HCT116 (cell line): Measurements from ENCODE around the gene RAB21. TPM values are rescaled to one million over a fixed set of nuclear protein-coding genes. Genes with fewer than 3 reads are reported as not detected.

ENCODE experiments used
- ATAC-seq: fragments of 200-7000 bp; cut with Tn5 transposase; 2 replicates; pipeline ENCODE4 v1.9.1; 2020; ENCODE audit warnings: mild to moderate bottlenecking, moderate library complexity
- BruUV-seq: library from RNA; stranded (reverse); fragments of 400-500 nt; replicated peaks from 2 replicates; lab custom pipeline; 2021; lab: Mats Ljungman, UMichigan
- CTCF ChIA-PET: fragments of 300-600 bp; sonication (Branson Sonifier 250); formaldehyde crosslinking; loops from one replicate; lab custom pipeline; 2021; ENCODE audit warnings: antibody characterized with exemption; lab: Charles Lee
- POLR2A ChIA-PET: fragments of 300-600, 350-600 bp; sonication (Branson Sonifier 250); formaldehyde crosslinking; loops from one replicate; lab custom pipeline; 2021; ENCODE audit warnings: antibody characterized with exemption; lab: Charles Lee
- RAD21 ChIA-PET, 2 experiments: fragments of 300-600 bp; sonication (Branson Sonifier 250); formaldehyde crosslinking; loops; one replicate each; lab custom pipeline; 2023; ENCODE audit warnings: low total read pairs in 2 of 2; ENCODE audit not compliant: uncharacterized antibody in 2 of 2, unreplicated experiment in 2 of 2, low non-redundant PET in 1 of 2; lab: Charles Lee
- DNase-seq: peaks from one replicate; pipeline ENCODE4 v3.0.0-alpha.2; 2010; ENCODE audit warnings: low read depth, low spot score
- H2AFZ ChIP-seq: fragments of 200-600 bp; shearing (Covaris generic), sonication (generic); 2 replicates; pipeline ENCODE4 v1.6.1; 2017; ENCODE audit warnings: low read depth, mixed run types, mixed read lengths, antibody characterized with exemption, low read length; ENCODE audit not compliant: poor library complexity, severe bottlenecking
- H3K27ac ChIP-seq: 2 replicates; pipeline ENCODE4 v1.5.1; 2012; ENCODE audit warnings: low read depth, low read length
- H3K27me3 ChIP-seq: fragments of 200-600 bp; sonication (generic); 2 replicates; pipeline ENCODE4 v1.6.1; 2016; ENCODE audit warnings: mixed run types, low read length, mixed read lengths; ENCODE audit not compliant: insufficient read depth
- H3K36me3 ChIP-seq, 2 experiments: fragments of 200-500 bp in 1 of 2; fragments of 200-600 bp in 1 of 2; sonication (Bioruptor generic) in 1 of 2; sonication (generic) in 1 of 2; 2 replicates each; pipeline versions ENCODE4 v1.5.1 to v1.6.1; 2014 to 2016; ENCODE audit warnings: low read length in 2 of 2, inconsistent platforms in 1 of 2, mixed read lengths in 1 of 2, mixed run types in 1 of 2; ENCODE audit not compliant: insufficient read depth in 2 of 2, control insufficient read depth in 1 of 2
- H3K4me1 ChIP-seq, 2 experiments: fragments of 200-600 bp in 1 of 2; sonication (generic) in 1 of 2; 2 replicates each; pipeline versions ENCODE4 v1.5.1 to v1.6.1; 2012 to 2017; ENCODE audit warnings: low read length in 2 of 2, inconsistent platforms in 1 of 2, mild to moderate bottlenecking in 1 of 2, mixed read lengths in 1 of 2, mixed run types in 1 of 2, moderate library complexity in 1 of 2; ENCODE audit not compliant: insufficient read depth in 2 of 2, control insufficient read depth in 1 of 2
- H3K4me2 ChIP-seq: fragments of 200-600 bp; sonication (generic); 2 replicates; pipeline ENCODE4 v1.6.1; 2017; ENCODE audit warnings: mixed run types, low read length, mixed read lengths
- H3K4me3 ChIP-seq, 2 experiments: fragments of 200-600 bp in 1 of 2; sonication (generic) in 1 of 2; replicated peaks in 1 of 2; 2 replicates each; pipeline ENCODE4 v1.5.1; 2011 to 2016; ENCODE audit warnings: low read length in 2 of 2, control low read depth in 1 of 2, low read depth in 1 of 2, mild to moderate bottlenecking in 1 of 2, mixed read lengths in 1 of 2, mixed run types in 1 of 2
- H3K79me2 ChIP-seq: fragments of 200-600 bp; sonication (generic); 2 replicates; pipeline ENCODE4 v1.6.1; 2017; ENCODE audit warnings: mild to moderate bottlenecking, mixed run types, low read length, moderate library complexity, mixed read lengths; ENCODE audit not compliant: insufficient read depth
- H3K9ac ChIP-seq: fragments of 200-600 bp; sonication (generic); 2 replicates; pipeline ENCODE4 v1.6.1; 2016; ENCODE audit warnings: low read length, mixed read lengths
- H3K9me2 ChIP-seq: fragments of 200-600 bp; sonication (generic), shearing (Covaris generic); 2 replicates; pipeline ENCODE4 v1.6.1; 2017; ENCODE audit warnings: mixed run types, mild to moderate bottlenecking, moderate library complexity; ENCODE audit not compliant: insufficient read depth
- H3K9me3 ChIP-seq, 2 experiments: fragments of 200-500 bp in 1 of 2; fragments of 200-600 bp in 1 of 2; sonication (Bioruptor generic) in 1 of 2; sonication (generic) in 1 of 2; 2 replicates each; pipeline ENCODE4 v1.6.1; 2014 to 2017; ENCODE audit warnings: low read length in 2 of 2, mixed read lengths in 2 of 2, inconsistent platforms in 1 of 2, low read depth in 1 of 2, mild to moderate bottlenecking in 1 of 2, mixed run types in 1 of 2, moderate library complexity in 1 of 2; ENCODE audit not compliant: control insufficient read depth in 1 of 2, insufficient read depth in 1 of 2
- H4K20me1 ChIP-seq: fragments of 200-600 bp; sonication (generic), shearing (Covaris generic); 2 replicates; pipeline ENCODE4 v1.6.1; 2017; ENCODE audit warnings: mixed run types, mild to moderate bottlenecking, moderate library complexity; ENCODE audit not compliant: insufficient read depth
- ATF3 ChIP-seq: IDR thresholded peaks from 2 replicates; pipeline ENCODE4 v1.6.1; 2012
- MAX ChIP-seq: IDR thresholded peaks from 2 replicates; pipeline ENCODE4 v1.6.1; 2012
- POLR2A ChIP-seq: IDR thresholded peaks from 2 replicates; pipeline ENCODE4 v1.7.0; 2011; ENCODE audit warnings: borderline replicate concordance; ENCODE audit not compliant: insufficient read depth, insufficient read length; ENCODE audit errors: extremely low read depth
- RAD21 ChIP-seq: IDR thresholded peaks from 2 replicates; pipeline ENCODE4 v1.6.1; 2012; ENCODE audit warnings: low read depth, mild to moderate bottlenecking
- SIN3A ChIP-seq: IDR thresholded peaks from 2 replicates; pipeline ENCODE4 v1.6.1; 2012; ENCODE audit warnings: low read depth
- SP1 ChIP-seq: IDR thresholded peaks from 2 replicates; pipeline ENCODE4 v1.6.1; 2012; ENCODE audit warnings: low read depth
- SRF ChIP-seq: IDR thresholded peaks from 2 replicates; pipeline ENCODE4 v1.6.1; 2012; ENCODE audit warnings: low read depth
- TCF7L2 ChIP-seq: IDR thresholded peaks from 2 replicates; pipeline ENCODE4 v1.7.0; 2011; ENCODE audit warnings: borderline replicate concordance, inconsistent platforms; ENCODE audit not compliant: insufficient read depth, insufficient read length; ENCODE audit errors: extremely low read depth
- YY1 ChIP-seq: IDR thresholded peaks from 2 replicates; pipeline ENCODE4 v1.6.1; 2011; ENCODE audit warnings: low read length, low read depth, moderate library complexity, mild to moderate bottlenecking; ENCODE audit not compliant: insufficient replicate concordance; ENCODE audit errors: extremely low read depth
- ZFX ChIP-seq: fragments of 450-650 bp; IDR thresholded peaks from 2 replicates; pipeline ENCODE4 v1.6.1; 2017
- intact Hi-C: fragments of 100-400 bp; cut with micrococcal nuclease; formaldehyde crosslinking; loops from 2 replicates; pipeline ENCODE4 v1.10.0; 2022
- total RNA-seq: library from RNA; stranded (reverse); gene quantifications from one replicate; pipeline ENCODE4 v1.2.1, GENCODE V29; 2021; ENCODE audit not compliant: unreplicated experiment
- TF ChIP-seq, protein P1 (sequence below): IDR thresholded peaks from 2 replicates; pipeline ENCODE4 v1.6.1; 2012; ENCODE audit warnings: low read depth
- TF ChIP-seq, protein P2 (sequence below): IDR thresholded peaks from 2 replicates; pipeline ENCODE4 v1.6.1; 2011; ENCODE audit warnings: mild to moderate bottlenecking, low read length, moderate library complexity; ENCODE audit not compliant: insufficient replicate concordance; ENCODE audit errors: extremely low read depth

RAB21 gene
- total RNA-seq, 1 experiment from 2014 or later: 57.1 TPM

DNA sequence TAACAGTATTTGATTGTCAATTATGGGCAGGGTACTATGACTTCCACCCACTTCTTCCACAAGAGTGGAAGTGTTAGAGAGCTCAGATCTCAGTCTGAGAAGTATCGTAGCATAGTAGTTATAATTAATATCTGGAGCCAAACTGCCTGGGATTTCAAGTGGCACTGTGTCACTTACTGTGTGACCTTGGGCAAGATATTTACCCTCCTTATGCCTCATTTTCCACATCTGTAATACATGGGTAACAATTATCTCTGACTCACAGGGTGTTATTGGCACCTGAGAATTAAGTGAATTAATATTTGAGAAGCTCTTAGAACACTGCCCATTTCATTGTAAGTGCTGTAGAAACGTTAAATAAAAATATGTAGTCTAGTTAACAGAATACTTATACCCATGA lies 11.5 kb downstream of the RAB21 start:
- no peak overlapping the region for H3K27ac ChIP-seq
- peaks cover 0 to 4% of the 10 kb centered on the region in 2 experiments; a peak in 1 of 4 replicates for H3K36me3 ChIP-seq
- no peaks in the 10 kb centered on the region for H3K9me2 ChIP-seq
- POLR2A ChIA-PET: interaction anchor here (1.3 kb wide), 1 partner anchor 12 kb away, joined by 4 read pairs; the partner anchor contains the start of gene RAB21
- TF ChIP-seq RAD21 (no peak), SIN3A (no peak), TCF7L2 (no peak), SRF (no peak), ATF3 (no peak), POLR2A (no peak), SP1 (no peak), MAX (no peak), ZFX (no peak), YY1 (no peak)
- TF ChIP-seq, protein P1, sequence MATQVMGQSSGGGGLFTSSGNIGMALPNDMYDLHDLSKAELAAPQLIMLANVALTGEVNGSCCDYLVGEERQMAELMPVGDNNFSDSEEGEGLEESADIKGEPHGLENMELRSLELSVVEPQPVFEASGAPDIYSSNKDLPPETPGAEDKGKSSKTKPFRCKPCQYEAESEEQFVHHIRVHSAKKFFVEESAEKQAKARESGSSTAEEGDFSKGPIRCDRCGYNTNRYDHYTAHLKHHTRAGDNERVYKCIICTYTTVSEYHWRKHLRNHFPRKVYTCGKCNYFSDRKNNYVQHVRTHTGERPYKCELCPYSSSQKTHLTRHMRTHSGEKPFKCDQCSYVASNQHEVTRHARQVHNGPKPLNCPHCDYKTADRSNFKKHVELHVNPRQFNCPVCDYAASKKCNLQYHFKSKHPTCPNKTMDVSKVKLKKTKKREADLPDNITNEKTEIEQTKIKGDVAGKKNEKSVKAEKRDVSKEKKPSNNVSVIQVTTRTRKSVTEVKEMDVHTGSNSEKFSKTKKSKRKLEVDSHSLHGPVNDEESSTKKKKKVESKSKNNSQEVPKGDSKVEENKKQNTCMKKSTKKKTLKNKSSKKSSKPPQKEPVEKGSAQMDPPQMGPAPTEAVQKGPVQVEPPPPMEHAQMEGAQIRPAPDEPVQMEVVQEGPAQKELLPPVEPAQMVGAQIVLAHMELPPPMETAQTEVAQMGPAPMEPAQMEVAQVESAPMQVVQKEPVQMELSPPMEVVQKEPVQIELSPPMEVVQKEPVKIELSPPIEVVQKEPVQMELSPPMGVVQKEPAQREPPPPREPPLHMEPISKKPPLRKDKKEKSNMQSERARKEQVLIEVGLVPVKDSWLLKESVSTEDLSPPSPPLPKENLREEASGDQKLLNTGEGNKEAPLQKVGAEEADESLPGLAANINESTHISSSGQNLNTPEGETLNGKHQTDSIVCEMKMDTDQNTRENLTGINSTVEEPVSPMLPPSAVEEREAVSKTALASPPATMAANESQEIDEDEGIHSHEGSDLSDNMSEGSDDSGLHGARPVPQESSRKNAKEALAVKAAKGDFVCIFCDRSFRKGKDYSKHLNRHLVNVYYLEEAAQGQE: no peak
- TF ChIP-seq, protein P2, sequence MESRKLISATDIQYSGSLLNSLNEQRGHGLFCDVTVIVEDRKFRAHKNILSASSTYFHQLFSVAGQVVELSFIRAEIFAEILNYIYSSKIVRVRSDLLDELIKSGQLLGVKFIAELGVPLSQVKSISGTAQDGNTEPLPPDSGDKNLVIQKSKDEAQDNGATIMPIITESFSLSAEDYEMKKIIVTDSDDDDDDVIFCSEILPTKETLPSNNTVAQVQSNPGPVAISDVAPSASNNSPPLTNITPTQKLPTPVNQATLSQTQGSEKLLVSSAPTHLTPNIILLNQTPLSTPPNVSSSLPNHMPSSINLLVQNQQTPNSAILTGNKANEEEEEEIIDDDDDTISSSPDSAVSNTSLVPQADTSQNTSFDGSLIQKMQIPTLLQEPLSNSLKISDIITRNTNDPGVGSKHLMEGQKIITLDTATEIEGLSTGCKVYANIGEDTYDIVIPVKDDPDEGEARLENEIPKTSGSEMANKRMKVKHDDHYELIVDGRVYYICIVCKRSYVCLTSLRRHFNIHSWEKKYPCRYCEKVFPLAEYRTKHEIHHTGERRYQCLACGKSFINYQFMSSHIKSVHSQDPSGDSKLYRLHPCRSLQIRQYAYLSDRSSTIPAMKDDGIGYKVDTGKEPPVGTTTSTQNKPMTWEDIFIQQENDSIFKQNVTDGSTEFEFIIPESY: no peak
- no peak overlapping the region for H3K4me2 ChIP-seq
- no peak overlapping the region for H2AFZ ChIP-seq
- no TSS peak for BruUV-seq
- no peaks in the 10 kb centered on the region for H3K27me3 ChIP-seq
- H4K20me1 ChIP-seq: peaks cover 10% of the 10 kb centered on the region; the same call in 1 of the 2 replicates
- ATAC-seq (no peak), DNase-seq (no peak)
- H3K4me1 ChIP-seq: no peaks in the 10 kb centered on the region
- H3K9ac ChIP-seq: no peak overlapping the region
- peaks cover 93% of the 10 kb centered on the region for H3K79me2 ChIP-seq
- CTCF ChIA-PET: no interaction called here
- intact Hi-C loops: no loop called here
- H3K9me3 ChIP-seq: no peaks in the 10 kb centered on the region
- no peak overlapping the region for H3K4me3 ChIP-seq
- RAD21 ChIA-PET: no interaction called here
